Forelimb muscle (tissue), 1 donor: ENCODE results near the gene CRADD. TPM values are rescaled to one million over a fixed set of nuclear protein-coding genes. Genes with fewer than 3 reads are reported as not detected.
A peak's percentile ranks its signal among the peaks of the same experiment; 100 is the strongest.
"Not testable (repeated sequence)": the region's sequence is repeated elsewhere in the genome, so short reads cannot be mapped to it uniquely, and the experiment has no call there.

Experiments
- DNase-seq: peaks from one replicate; pipeline ENCODE4 v3.0.0-alpha.2; 2013; ENCODE audit warnings: low read depth
- polyA plus RNA-seq: library from polyadenylated mRNA; unstranded; fragments of 120-200 nt; gene quantifications from one replicate; pipeline ENCODE4 v1.2.1, GENCODE V29; 2013; ENCODE audit not compliant: insufficient read length

Gene CRADD
- polyA plus RNA-seq, 1 donor = 13.7 TPM

- DNase-seq = no peak
Measured at GRCh38 chr12:93757792-93758694, 80.9 kb downstream of the CRADD start.

- no peak for DNase-seq
Measured at GRCh38 chr12:93758801-93759373, 81.7 kb downstream of the CRADD start.

- DNase-seq = no peak
Measured at GRCh38 chr12:93759512-93760081, 82.4 kb downstream of the CRADD start.

- DNase-seq = no peak
Measured at GRCh38 chr12:93760275-93760875, 83.2 kb downstream of the CRADD start.

GRCh38 chr12:93762059-93762719 is 85.0 kb downstream of the CRADD start:
- no peak for DNase-seq

GRCh38 chr12:93762912-93763553 is 85.9 kb downstream of the CRADD start:
- no peak for DNase-seq

- DNase-seq = no peak
Measured at GRCh38 chr12:93763746-93764147, 86.6 kb downstream of the CRADD start.

- DNase-seq = no peak
Measured at GRCh38 chr12:93766371-93766770, 89.2 kb downstream of the CRADD start.

GRCh38 chr12:93766796-93767523 is 89.8 kb downstream of the CRADD start:
- DNase-seq = peak; percentile 74

- no peak for DNase-seq
Measured at GRCh38 chr12:93767524-93767863, 90.3 kb downstream of the CRADD start.

GRCh38 chr12:93772003-93772700 is 95.0 kb downstream of the CRADD start:
- DNase-seq = no peak

- no peak for DNase-seq
Measured at GRCh38 chr12:93773122-93773871, 96.1 kb downstream of the CRADD start.

- DNase-seq = no peak
Measured at GRCh38 chr12:93776581-93777018, 99.4 kb downstream of the CRADD start.

- no peak for DNase-seq
Measured at GRCh38 chr12:93777254-93777653, 100.1 kb downstream of the CRADD start.

- DNase-seq = peak; percentile 65
Measured at GRCh38 chr12:93778306-93778705, 101.1 kb downstream of the CRADD start.

GRCh38 chr12:93778766-93779165 is 101.6 kb downstream of the CRADD start:
- DNase-seq = no peak

GRCh38 chr12:93780101-93780641 is 103.0 kb downstream of the CRADD start:
- no peak for DNase-seq

- not testable (repeated sequence) for DNase-seq
Measured at GRCh38 chr12:93780886-93781285, 103.7 kb downstream of the CRADD start.

GRCh38 chr12:93781961-93782360 is 104.8 kb downstream of the CRADD start:
- not testable (repeated sequence) for DNase-seq
